ENCODE results near the gene SNX14.
"Not testable (repeated sequence)": the region's sequence is repeated elsewhere in the genome, so short reads cannot be mapped to it uniquely, and the experiment has no call there.

The SNX14 gene

GRCh38 chr6:85585741-85586140 is 7.9 kb downstream of the SNX14 start:
- DNase-seq: no peak

GRCh38 chr6:85582832-85583231 is 10.8 kb downstream of the SNX14 start:
- not testable (repeated sequence) for DNase-seq

GRCh38 chr6:85581572-85581971 is 12.1 kb downstream of the SNX14 start:
- DNase-seq: no peak

- DNase-seq: no peak
Observed at GRCh38 chr6:85580878-85581267, 12.8 kb downstream of the SNX14 start.

- no peak for DNase-seq
Observed at GRCh38 chr6:85580118-85580877, 13.4 kb downstream of the SNX14 start.

GRCh38 chr6:85579581-85579980 is 14.1 kb downstream of the SNX14 start:
- DNase-seq: no peak

- DNase-seq: no peak
Observed at GRCh38 chr6:85576476-85576875, 17.2 kb downstream of the SNX14 start.

GRCh38 chr6:85574932-85575598 is 18.6 kb downstream of the SNX14 start:
- DNase-seq: no peak

- DNase-seq: no peak
Observed at GRCh38 chr6:85569323-85569722, 24.3 kb downstream of the SNX14 start.

GRCh38 chr6:85568411-85568810 is 25.2 kb downstream of the SNX14 start:
- no peak for DNase-seq

GRCh38 chr6:85565736-85566135 is 27.9 kb downstream of the SNX14 start:
- no peak for DNase-seq

GRCh38 chr6:85564223-85564622 is 29.4 kb downstream of the SNX14 start:
- not testable (repeated sequence) for DNase-seq

GRCh38 chr6:85561750-85562357 is 31.8 kb downstream of the SNX14 start:
- DNase-seq: no peak

- no peak for DNase-seq
Observed at GRCh38 chr6:85556992-85557668, 36.5 kb downstream of the SNX14 start.

- DNase-seq: no peak
Observed at GRCh38 chr6:85552652-85553051, 41.0 kb downstream of the SNX14 start.

- no peak for DNase-seq
Observed at GRCh38 chr6:85551264-85551663, 42.4 kb downstream of the SNX14 start.

- DNase-seq: no peak
Observed at GRCh38 chr6:85547719-85548118, 45.9 kb downstream of the SNX14 start.

- no peak for DNase-seq
Observed at GRCh38 chr6:85544776-85545175, 48.9 kb downstream of the SNX14 start.

GRCh38 chr6:85537055-85537494 is 56.6 kb downstream of the SNX14 start:
- no peak for DNase-seq

- not testable (repeated sequence) for DNase-seq
Observed at GRCh38 chr6:85524281-85524680, 69.4 kb downstream of the SNX14 start.

GRCh38 chr6:85516168-85516567 is 77.5 kb downstream of the SNX14 start:
- DNase-seq: no peak

- no peak for DNase-seq
Observed at GRCh38 chr6:85506441-85507093, 87.1 kb downstream of the SNX14 start.
